Measurements from ENCODE around the gene ACTL8.

Gene ACTL8

DNA sequence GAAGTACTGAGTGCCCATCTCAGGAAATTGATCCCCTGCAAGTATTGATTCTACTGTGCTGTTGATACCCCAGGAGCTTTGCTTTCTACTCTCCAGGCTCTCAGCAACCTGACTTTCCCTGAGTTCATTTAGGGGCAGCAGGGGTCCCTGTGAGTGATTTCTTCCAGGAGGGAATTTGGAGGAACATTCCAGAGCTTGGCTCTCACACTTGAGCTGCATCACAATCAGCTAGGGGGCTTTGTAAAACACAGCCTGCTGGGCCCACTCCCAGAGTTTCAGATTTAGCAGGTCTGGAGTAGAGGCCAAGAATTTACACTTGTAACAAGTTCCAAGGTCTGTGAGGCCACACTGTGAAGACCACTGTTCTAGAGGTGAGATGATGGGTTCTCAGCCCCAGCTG is 16.1 kb upstream of the ACTL8 start:
- TF ChIP-seq GABPA (IDR thresholded peaks at IDR 0.05; ENCODE audit: low read depth) = no peak
- TF ChIP-seq, protein P1, sequence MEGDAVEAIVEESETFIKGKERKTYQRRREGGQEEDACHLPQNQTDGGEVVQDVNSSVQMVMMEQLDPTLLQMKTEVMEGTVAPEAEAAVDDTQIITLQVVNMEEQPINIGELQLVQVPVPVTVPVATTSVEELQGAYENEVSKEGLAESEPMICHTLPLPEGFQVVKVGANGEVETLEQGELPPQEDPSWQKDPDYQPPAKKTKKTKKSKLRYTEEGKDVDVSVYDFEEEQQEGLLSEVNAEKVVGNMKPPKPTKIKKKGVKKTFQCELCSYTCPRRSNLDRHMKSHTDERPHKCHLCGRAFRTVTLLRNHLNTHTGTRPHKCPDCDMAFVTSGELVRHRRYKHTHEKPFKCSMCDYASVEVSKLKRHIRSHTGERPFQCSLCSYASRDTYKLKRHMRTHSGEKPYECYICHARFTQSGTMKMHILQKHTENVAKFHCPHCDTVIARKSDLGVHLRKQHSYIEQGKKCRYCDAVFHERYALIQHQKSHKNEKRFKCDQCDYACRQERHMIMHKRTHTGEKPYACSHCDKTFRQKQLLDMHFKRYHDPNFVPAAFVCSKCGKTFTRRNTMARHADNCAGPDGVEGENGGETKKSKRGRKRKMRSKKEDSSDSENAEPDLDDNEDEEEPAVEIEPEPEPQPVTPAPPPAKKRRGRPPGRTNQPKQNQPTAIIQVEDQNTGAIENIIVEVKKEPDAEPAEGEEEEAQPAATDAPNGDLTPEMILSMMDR (IDR thresholded peaks at IDR 0.05; ENCODE audit: insufficient read depth, low read length) = no peak
- TF ChIP-seq, protein P2, sequence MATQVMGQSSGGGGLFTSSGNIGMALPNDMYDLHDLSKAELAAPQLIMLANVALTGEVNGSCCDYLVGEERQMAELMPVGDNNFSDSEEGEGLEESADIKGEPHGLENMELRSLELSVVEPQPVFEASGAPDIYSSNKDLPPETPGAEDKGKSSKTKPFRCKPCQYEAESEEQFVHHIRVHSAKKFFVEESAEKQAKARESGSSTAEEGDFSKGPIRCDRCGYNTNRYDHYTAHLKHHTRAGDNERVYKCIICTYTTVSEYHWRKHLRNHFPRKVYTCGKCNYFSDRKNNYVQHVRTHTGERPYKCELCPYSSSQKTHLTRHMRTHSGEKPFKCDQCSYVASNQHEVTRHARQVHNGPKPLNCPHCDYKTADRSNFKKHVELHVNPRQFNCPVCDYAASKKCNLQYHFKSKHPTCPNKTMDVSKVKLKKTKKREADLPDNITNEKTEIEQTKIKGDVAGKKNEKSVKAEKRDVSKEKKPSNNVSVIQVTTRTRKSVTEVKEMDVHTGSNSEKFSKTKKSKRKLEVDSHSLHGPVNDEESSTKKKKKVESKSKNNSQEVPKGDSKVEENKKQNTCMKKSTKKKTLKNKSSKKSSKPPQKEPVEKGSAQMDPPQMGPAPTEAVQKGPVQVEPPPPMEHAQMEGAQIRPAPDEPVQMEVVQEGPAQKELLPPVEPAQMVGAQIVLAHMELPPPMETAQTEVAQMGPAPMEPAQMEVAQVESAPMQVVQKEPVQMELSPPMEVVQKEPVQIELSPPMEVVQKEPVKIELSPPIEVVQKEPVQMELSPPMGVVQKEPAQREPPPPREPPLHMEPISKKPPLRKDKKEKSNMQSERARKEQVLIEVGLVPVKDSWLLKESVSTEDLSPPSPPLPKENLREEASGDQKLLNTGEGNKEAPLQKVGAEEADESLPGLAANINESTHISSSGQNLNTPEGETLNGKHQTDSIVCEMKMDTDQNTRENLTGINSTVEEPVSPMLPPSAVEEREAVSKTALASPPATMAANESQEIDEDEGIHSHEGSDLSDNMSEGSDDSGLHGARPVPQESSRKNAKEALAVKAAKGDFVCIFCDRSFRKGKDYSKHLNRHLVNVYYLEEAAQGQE (IDR thresholded peaks at IDR 0.05; ENCODE audit: insufficient replicate concordance, low read depth) = no peak

DNA sequence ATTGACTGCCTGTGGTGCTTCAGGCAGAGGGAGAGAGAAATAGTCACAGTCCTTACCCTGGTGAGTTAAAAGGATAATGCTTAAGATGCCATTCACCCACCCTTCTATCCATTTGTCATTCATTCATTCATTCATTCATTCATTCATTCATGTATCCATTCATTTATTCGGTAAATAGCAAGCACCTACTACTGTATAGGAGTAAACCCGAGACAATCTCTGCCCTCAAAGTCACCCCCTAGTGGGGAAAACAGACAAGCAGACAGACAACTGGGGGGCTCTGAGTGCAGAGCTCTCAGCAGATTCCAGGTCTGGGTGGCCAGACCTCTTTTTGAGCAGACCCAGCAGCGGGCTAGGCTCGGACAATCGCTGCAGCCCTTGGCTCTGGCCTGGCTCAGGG is 14.1 kb upstream of the ACTL8 start:
- no peak overlapping the region for H3K4me3 ChIP-seq (replicated peaks; ENCODE audit: insufficient read depth, low read length)
- no peak for TF ChIP-seq GABPA (IDR thresholded peaks at IDR 0.05; ENCODE audit: low read depth)
- no peak for TF ChIP-seq SPI1 (IDR thresholded peaks at IDR 0.05; ENCODE audit: borderline replicate concordance, low read depth)
- TF ChIP-seq, protein P2 (IDR thresholded peaks at IDR 0.05; ENCODE audit: insufficient replicate concordance, low read depth) = no peak
- TF ChIP-seq POLR2AphosphoS5 (IDR thresholded peaks at IDR 0.05; ENCODE audit: low read depth) = no peak
- TF ChIP-seq, protein P1 (IDR thresholded peaks at IDR 0.05; ENCODE audit: insufficient read depth, low read length) = no peak
- no peaks in the 10 kb centered on the region for H3K27me3 ChIP-seq (ENCODE audit: insufficient read depth, poor library complexity, severe bottlenecking)
- no peak for DNase-seq (ENCODE audit: low read depth in 1 of 2, low spot score in 1 of 2)
- H3K27ac ChIP-seq (replicated peaks) = no peak overlapping the region

More for the DNA sequence above, 16.1 kb upstream of the ACTL8 start:
- no peak overlapping the region for H3K27ac ChIP-seq (replicated peaks)
- H3K4me3 ChIP-seq (replicated peaks; ENCODE audit: insufficient read depth, low read length) = no peak overlapping the region
- no peak for DNase-seq (ENCODE audit: low read depth in 1 of 2, low spot score in 1 of 2)
- no peaks in the 10 kb centered on the region for H3K27me3 ChIP-seq (ENCODE audit: insufficient read depth, poor library complexity, severe bottlenecking)

DNA sequence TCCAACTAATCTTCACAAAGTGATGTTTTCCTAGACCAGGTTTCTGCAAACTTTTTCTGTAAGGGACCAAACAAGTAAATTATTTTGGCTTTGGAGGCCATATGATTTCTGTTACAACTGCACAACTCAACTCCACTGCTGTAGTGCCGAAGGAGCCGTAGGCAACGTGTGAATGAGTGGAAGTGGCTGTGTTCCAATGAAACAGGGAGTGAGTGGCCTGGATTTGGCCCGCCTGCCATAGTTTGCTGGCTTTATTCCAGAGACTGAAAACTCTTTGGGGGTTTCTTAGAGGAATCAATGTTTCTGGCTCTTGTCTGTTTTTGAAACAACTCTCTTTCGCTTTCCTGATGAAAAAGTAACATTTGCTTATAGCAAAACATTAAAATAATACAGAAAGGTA is 12.6 kb upstream of the ACTL8 start:
- Histone ChIP-seq H3K27me3 (ENCODE audit: insufficient read depth, poor library complexity, severe bottlenecking) (no peaks in the 10 kb centered on the region), H3K4me3 (replicated peaks; ENCODE audit: insufficient read depth, low read length) (no peak overlapping the region), H3K27ac (replicated peaks) (no peak overlapping the region)
- DNase-seq (ENCODE audit: low read depth in 1 of 2, low spot score in 1 of 2) = no peak
- TF ChIP-seq, protein P2 (IDR thresholded peaks at IDR 0.05; ENCODE audit: insufficient replicate concordance, low read depth) = no peak
- TF ChIP-seq POLR2AphosphoS5 (IDR thresholded peaks at IDR 0.05; ENCODE audit: low read depth) (no peak), SPI1 (IDR thresholded peaks at IDR 0.05; ENCODE audit: borderline replicate concordance, low read depth) (no peak), GABPA (IDR thresholded peaks at IDR 0.05; ENCODE audit: low read depth) (no peak)
- TF ChIP-seq, protein P1 (IDR thresholded peaks at IDR 0.05; ENCODE audit: insufficient read depth, low read length) = no peak
